SK-N-SH (cell line): Measurements from ENCODE around the gene NTM. TPM values are rescaled to one million over a fixed set of nuclear protein-coding genes. Genes with fewer than 3 reads are reported as not detected.

ENCODE experiments used
- CTCF ChIA-PET: fragments of 300-600, 350-600 bp; formaldehyde crosslinking; extraction: SDS; loops from one replicate; lab custom pipeline; 2021; lab: Yijun Ruan, JAX
- POLR2A ChIA-PET: fragments of 350-600 bp; sonication (Branson Sonifier 250); formaldehyde crosslinking; extraction: SDS; loops from one replicate; lab custom pipeline; 2020; ENCODE audit warnings: antibody characterized with exemption, inconsistent platforms; lab: Yijun Ruan, JAX
- DNase-seq: peaks from one replicate; pipeline ENCODE4 v3.0.0; 2012
- H2AFZ ChIP-seq: fragments of 200-600 bp; sonication (generic); 2 replicates; pipeline ENCODE4 v1.8.1; 2016; ENCODE audit warnings: antibody characterized with exemption, mild to moderate bottlenecking, low read depth
- H3F3A ChIP-seq: fragments of 200-600 bp; sonication (generic); replicated peaks from 2 replicates; pipeline ENCODE3; 2016; ENCODE audit warnings: antibody characterized with exemption, mild to moderate bottlenecking; ENCODE audit not compliant: insufficient read depth
- H3K27ac ChIP-seq, 2 experiments: fragments of 200-500 bp in 1 of 2; fragments of 200-600 bp in 1 of 2; sonication (Bioruptor generic) in 1 of 2; sonication (generic), shearing (Covaris generic) in 1 of 2; 2 replicates each; pipeline versions ENCODE4 v1.5.1 to v1.6.1; 2014 to 2016; ENCODE audit warnings: low read depth in 2 of 2, inconsistent platforms in 1 of 2, low read length in 1 of 2, mild to moderate bottlenecking in 1 of 2, mixed read lengths in 1 of 2
- H3K27me3 ChIP-seq: fragments of 200-600 bp; sonication (generic), shearing (Covaris generic); 2 replicates; pipeline ENCODE4 v1.6.1; 2016; ENCODE audit warnings: mixed run types; ENCODE audit not compliant: insufficient read depth
- H3K36me3 ChIP-seq, 2 experiments: fragments of 200-500 bp in 1 of 2; fragments of 200-600 bp in 1 of 2; sonication (Bioruptor generic) in 1 of 2; sonication (generic) in 1 of 2; replicated peaks in 1 of 2; 2 replicates each; pipeline versions ENCODE3 to v1.5.1; 2014 to 2016; ENCODE audit warnings: low read length in 1 of 2, mild to moderate bottlenecking in 1 of 2; ENCODE audit not compliant: insufficient read depth in 2 of 2, control insufficient read depth in 1 of 2
- H3K4me1 ChIP-seq, 2 experiments: fragments of 200-500 bp in 1 of 2; fragments of 200-600 bp in 1 of 2; sonication (Bioruptor generic) in 1 of 2; sonication (generic), shearing (Covaris generic) in 1 of 2; 2 replicates each; pipeline versions ENCODE4 v1.5.1 to v1.6.1; 2014 to 2016; ENCODE audit warnings: low read depth in 1 of 2, low read length in 1 of 2, mixed run types in 1 of 2; ENCODE audit not compliant: insufficient read depth in 2 of 2, control insufficient read depth in 1 of 2
- H3K4me2 ChIP-seq: fragments of 200-600 bp; sonication (generic), shearing (Covaris generic); 2 replicates; pipeline ENCODE4 v1.6.1; 2017; ENCODE audit warnings: mixed run types
- H3K4me3 ChIP-seq, 2 experiments: fragments of 200-500 bp in 1 of 2; fragments of 200-600 bp in 1 of 2; sonication (Bioruptor generic) in 1 of 2; sonication (generic), shearing (Covaris generic) in 1 of 2; 2 replicates each; pipeline versions ENCODE4 v1.5.1 to v1.8.1; 2014 to 2016; ENCODE audit warnings: low read depth in 2 of 2, inconsistent platforms in 1 of 2, low read length in 1 of 2, mild to moderate bottlenecking in 1 of 2, mixed read lengths in 1 of 2, moderate library complexity in 1 of 2
- H3K79me2 ChIP-seq: fragments of 200-600 bp; sonication (generic); 2 replicates; pipeline ENCODE4 v1.8.1; 2017; ENCODE audit warnings: mild to moderate bottlenecking; ENCODE audit not compliant: insufficient read depth
- H3K9ac ChIP-seq: fragments of 200-600 bp; sonication (generic); 2 replicates; pipeline ENCODE4 v1.6.1; 2017; ENCODE audit warnings: mixed run types
- H3K9me2 ChIP-seq: fragments of 200-600 bp; sonication (generic); 2 replicates; pipeline ENCODE4 v1.6.1; 2017; ENCODE audit warnings: mixed run types
- H3K9me3 ChIP-seq: fragments of 200-600 bp; sonication (generic); 2 replicates; pipeline ENCODE4 v1.6.1; 2017; ENCODE audit warnings: mixed run types, mild to moderate bottlenecking, moderate library complexity
- H4K20me1 ChIP-seq: fragments of 200-600 bp; sonication (generic); 2 replicates; pipeline ENCODE4 v1.6.1; 2017; ENCODE audit warnings: mild to moderate bottlenecking, mixed run types; ENCODE audit not compliant: insufficient read depth
- CTCF ChIP-seq: fragments of 200-600 bp; sonication (generic); IDR thresholded peaks from 2 replicates; pipeline ENCODE4 v1.6.1; 2017; ENCODE audit warnings: antibody characterized with exemption, mild to moderate bottlenecking, moderate library complexity
- EZH2phosphoT487 ChIP-seq: fragments of 200-600 bp; sonication (generic); IDR thresholded peaks from 2 replicates; pipeline ENCODE4 v1.6.1; 2017; ENCODE audit warnings: low read depth, mixed run types, mild to moderate bottlenecking, antibody characterized with exemption, moderate library complexity, borderline replicate concordance
- GABPA ChIP-seq: IDR thresholded peaks from 2 replicates; pipeline ENCODE4 v1.4.0; 2012; ENCODE audit warnings: low read depth, mild to moderate bottlenecking
- IRF3 ChIP-seq: fragments of 150-350 bp; IDR thresholded peaks from 2 replicates; pipeline ENCODE4 v1.6.1; 2016; ENCODE audit warnings: mild to moderate bottlenecking, low read depth, low read length
- JUND ChIP-seq: IDR thresholded peaks from 2 replicates; pipeline ENCODE4 v1.4.0; 2012
- MXI1 ChIP-seq: IDR thresholded peaks from 2 replicates; pipeline ENCODE4 v1.6.1; 2012; ENCODE audit warnings: mild to moderate bottlenecking, low read depth, low read length, improper control_type of control experiment
- NFIC ChIP-seq: IDR thresholded peaks from 2 replicates; pipeline ENCODE4 v1.4.0; 2012; ENCODE audit warnings: borderline replicate concordance
- NRF1 ChIP-seq: IDR thresholded peaks from 2 replicates; pipeline ENCODE4 v1.6.1; 2012; ENCODE audit warnings: low read depth, mild to moderate bottlenecking, low read length
- PBX3 ChIP-seq: IDR thresholded peaks from 2 replicates; pipeline ENCODE4; 2012
- RAD21 ChIP-seq: IDR thresholded peaks from 2 replicates; pipeline ENCODE4 v1.6.1; 2012; ENCODE audit warnings: mild to moderate bottlenecking, low read length
- RCOR1 ChIP-seq: fragments of 150-350 bp; IDR thresholded peaks from 2 replicates; pipeline ENCODE4 v1.6.1; 2017; ENCODE audit warnings: antibody characterized with exemption, low read length
- RFX5 ChIP-seq: IDR thresholded peaks from 2 replicates; pipeline ENCODE4 v1.6.1; 2012; ENCODE audit warnings: mild to moderate bottlenecking, improper control_type of control experiment, low read length
- SIN3A ChIP-seq: IDR thresholded peaks from 2 replicates; pipeline ENCODE4 v1.6.1; 2012; ENCODE audit warnings: low read depth, mild to moderate bottlenecking, low read length, moderate library complexity, borderline replicate concordance
- SMC3 ChIP-seq: IDR thresholded peaks from 2 replicates; pipeline ENCODE4 v1.6.1; 2012; ENCODE audit warnings: low read depth, low read length, improper control_type of control experiment
- TAF1 ChIP-seq: IDR thresholded peaks from 2 replicates; pipeline ENCODE4 v1.6.1; 2012; ENCODE audit warnings: low read depth, mild to moderate bottlenecking, low read length, moderate library complexity, borderline replicate concordance
- TCF12 ChIP-seq: IDR thresholded peaks from 2 replicates; pipeline ENCODE4 v1.4.0; 2012
- USF1 ChIP-seq: IDR thresholded peaks from 2 replicates; pipeline ENCODE4 v1.4.0; 2012; ENCODE audit warnings: low read depth, borderline replicate concordance
- USF2 ChIP-seq: fragments of 150-350 bp; IDR thresholded peaks from 2 replicates; pipeline ENCODE4 v1.6.1; 2017; ENCODE audit warnings: antibody characterized with exemption, low read length, low read depth, borderline replicate concordance
- WGBS: methylation state at CpG from one replicate; pipeline ENCODE4 v1.1.6; 2017; ENCODE audit warnings: low lambda C conversion rate; 5-methylcytosine and 5-hydroxymethylcytosine counted together
- polyA plus RNA-seq, 3 experiments: library from polyadenylated mRNA; depleted of rRNA; stranded (reverse); fragments of >200 nt; gene quantifications; 2 replicates each; pipeline ENCODE4 v1.2.3, GENCODE V29; 2012

Gene NTM
- polyA plus RNA-seq, 1 of the 3 experiments (the other 2 are of a cell fraction): 20.0 TPM

- H4K20me1 ChIP-seq: no peaks in the 10 kb centered on the region
- TF ChIP-seq NRF1 (no peak), SMC3 (no peak), NFIC (no peak), USF2 (no peak), RFX5 (no peak), TAF1 (no peak), JUND (no peak), CTCF (no peak), RCOR1 (no peak), GABPA (no peak), TCF12 (no peak), RAD21 (no peak), MXI1 (no peak), USF1 (no peak), EZH2phosphoT487 (no peak), PBX3 (no peak), SIN3A (no peak), IRF3 (no peak)
- no peak overlapping the region for H3K4me2 ChIP-seq
- no peaks in the 10 kb centered on the region for H3K9me3 ChIP-seq
- H3K9me2 ChIP-seq: no peaks in the 10 kb centered on the region
- H3K4me3 ChIP-seq: no peak overlapping the region
- no peaks in the 10 kb centered on the region for H3K36me3 ChIP-seq
- ChIA-PET POLR2A (interaction anchor here (1.0 kb wide), 1 partner anchor 22 kb away, joined by 3 read pairs; no protein-coding TSS in a partner anchor), CTCF (interaction anchor here (0.8 to 1.1 kb wide), 2 partner anchors 8 to 80 kb away, joined by 3 to 4 read pairs; no protein-coding TSS in a partner anchor)
- peaks cover 16% of the 10 kb centered on the region for H3K27me3 ChIP-seq
- no peaks in the 10 kb centered on the region for H3F3A ChIP-seq
- DNase-seq: no peak
- H3K79me2 ChIP-seq: no peaks in the 10 kb centered on the region
- 74% methylated on average over 1 of the region's 1 CpG for WGBS
- H3K4me1 ChIP-seq: no peaks in the 10 kb centered on the region
- H3K9ac ChIP-seq: no peak overlapping the region
- H3K27ac ChIP-seq: no peak overlapping the region
- H2AFZ ChIP-seq: no peak overlapping the region
Observed at GRCh38 chr11:131827430-131827829, 457.0 kb downstream of the NTM start.
